HG02970 (cell line): ENCODE data around the gene FEN1.

Experiments
- ATAC-seq: cut with Tn5 transposase; IDR thresholded peaks from one replicate; pipeline ENCODE4 v1.9.1; 2021; ENCODE audit warnings: mild to moderate bottlenecking, moderate library complexity, moderate number of reproducible peaks; ENCODE audit not compliant: unreplicated experiment, low FRiP score

The FEN1 gene

DNA sequence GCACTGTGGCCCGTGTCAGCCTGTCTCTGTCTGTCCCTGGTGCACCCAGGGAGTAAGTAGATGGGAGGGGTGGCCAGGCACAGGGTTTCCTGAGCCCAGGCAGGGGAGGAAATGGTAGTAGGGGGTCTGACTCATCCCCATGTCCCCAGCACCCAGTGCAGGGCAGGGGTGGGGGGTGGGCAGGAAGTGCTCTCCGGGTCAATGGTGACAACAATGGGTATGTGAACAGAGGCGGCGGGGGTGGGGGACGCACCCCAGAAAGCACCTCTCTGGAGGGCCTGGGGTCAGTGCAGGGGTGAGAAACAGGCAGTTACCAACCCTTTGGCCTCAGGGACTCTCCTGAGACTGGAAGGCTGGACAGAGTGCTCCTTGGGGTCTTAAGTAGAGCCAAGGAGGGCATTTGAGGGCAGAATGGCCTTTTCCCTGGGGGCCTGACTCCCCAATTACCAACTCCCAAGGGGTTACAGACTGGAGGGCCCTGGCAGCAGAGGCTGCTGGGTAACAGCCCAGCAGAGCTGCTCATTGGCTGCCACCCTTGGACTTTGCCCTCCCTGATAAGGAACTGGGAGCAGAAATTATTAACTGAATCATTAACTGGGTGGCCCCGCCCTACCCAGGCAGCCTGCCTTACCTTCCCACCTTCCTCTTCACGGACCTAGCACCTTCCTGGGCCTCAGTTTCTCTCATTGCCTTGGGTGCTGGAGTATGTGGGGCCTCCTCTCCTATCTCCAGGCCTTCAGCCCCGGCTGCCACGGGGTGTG lies 36.1 kb upstream of the FEN1 start:
- no peak for ATAC-seq

DNA sequence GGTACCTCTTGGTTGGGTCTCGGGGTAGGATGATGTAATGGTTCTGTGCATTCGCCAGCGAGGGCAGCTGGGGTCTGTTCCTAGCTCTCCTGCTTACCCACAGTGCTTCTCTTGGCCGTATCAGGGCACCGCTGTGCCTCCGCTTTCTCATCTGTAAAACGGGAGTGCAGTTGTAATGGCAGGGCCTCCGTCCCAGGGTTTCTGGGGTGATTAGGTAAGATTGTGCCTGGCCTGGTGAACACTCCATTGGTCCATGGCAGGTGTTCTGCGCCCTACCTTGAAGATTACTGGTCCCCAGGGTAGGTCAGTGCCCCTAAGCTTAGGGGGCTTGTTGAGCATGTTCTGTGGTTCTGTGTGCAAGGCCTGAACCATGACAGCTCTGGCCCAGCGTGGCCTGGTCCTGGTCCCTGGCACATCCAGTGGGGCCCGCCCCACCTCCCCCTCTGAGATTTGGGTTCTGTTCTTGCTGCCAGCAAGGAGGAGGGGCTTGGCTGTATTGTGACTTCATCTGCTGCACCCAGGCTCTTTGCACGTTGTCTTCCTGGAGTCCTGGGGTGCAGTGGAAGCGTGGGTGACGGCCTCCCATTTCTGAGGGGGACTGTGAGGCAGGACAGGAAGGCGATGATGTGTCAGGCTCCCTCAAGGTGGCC lies 35.4 kb upstream of the FEN1 start:
- ATAC-seq: no peak

DNA sequence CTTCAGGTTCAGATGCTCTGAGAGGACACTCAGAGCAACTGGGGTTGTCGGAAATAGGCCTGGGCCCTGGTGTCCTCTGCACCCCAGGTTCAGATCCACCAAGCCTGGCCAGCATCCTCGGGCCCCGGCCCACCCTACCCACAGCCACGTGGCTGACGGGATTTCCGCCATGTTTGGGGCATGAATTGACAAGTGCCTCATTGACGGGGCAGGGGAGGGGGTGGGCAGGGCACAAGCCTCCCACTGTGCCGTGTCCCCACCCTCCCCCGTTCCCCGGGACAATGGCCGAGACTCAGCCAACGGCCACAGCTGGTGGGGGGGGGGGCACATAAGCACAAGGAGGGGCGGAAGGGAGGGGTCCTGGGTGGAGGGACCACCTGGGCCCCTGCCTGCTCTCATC lies 31.8 kb upstream of the FEN1 start:
- ATAC-seq: no peak

DNA sequence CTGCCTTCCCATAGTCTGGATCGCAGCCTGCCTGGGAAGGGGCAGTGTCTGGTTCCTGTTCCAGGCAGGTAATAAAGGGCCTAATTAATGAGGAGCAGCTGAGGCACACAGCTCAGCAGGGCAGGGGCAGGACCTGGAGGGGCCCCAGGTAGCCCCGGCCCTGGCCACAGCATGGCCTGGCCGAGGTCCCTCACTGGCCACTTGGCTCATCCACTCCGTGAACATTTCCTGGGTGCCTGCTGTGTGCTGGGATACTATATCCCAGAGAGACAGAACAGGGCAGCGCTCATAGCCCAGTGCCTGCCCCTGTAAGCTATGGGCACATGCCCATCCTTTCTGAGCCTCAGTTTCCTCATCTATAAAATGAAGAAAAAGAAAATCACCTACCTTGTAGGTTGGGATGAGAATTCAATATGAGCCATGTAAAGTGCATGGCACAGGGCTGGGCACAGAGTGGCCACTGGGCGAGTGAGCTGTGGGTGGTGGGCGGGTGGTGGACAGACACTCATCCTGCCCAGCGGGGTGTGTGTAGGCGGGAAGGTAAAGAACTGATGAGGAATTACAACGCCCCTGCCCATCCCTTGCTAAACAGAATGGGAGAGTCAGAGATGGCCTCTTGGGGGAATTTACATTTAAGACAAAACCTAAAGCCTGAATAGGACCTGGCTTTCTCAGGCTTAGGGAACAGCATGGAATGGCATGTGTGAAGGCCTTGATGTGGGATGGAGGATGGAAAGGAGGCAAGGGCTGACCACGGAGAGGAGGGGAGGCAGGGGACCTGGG lies 31.1 kb upstream of the FEN1 start:
- no peak for ATAC-seq

DNA sequence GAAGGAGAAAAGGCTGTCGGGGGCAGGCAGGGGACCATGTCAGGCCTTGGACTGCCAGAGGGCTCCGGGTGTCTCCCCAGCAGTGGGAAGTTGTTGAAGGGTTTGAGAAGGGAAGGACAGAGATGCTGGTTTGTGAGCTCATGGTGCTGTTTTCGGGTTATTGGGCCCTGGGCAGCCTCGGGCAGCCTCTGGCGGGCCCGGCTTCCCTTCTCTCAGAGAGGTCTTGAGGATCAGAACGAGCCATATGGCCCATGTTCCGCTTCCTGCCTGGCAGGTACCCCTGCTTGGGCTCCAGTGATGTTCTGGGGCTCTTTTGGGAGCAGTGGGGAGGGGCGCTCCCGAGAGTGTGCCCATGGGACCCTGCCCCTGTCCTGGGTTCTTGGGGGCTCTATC lies 30.5 kb upstream of the FEN1 start:
- no peak for ATAC-seq

DNA sequence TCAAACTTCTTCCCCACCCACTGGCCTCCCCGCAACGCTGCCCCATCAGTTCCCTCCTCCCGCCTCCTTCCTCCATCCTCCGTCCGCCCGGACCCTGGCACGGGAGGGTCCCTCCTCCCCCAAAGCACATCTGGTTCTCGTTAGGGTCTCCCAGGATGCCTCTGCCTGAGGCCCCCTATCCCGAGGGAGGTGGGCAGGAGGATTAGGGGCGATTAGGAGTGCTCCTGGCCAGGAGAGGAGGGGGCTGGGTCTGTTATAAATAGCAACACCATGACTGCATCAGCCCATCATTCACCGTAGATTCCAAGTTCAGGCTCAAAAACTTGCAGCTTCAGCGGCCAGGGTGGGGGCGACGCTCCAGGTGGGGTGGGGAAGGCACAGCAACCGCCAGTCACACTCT lies 29.9 kb upstream of the FEN1 start:
- ATAC-seq: no peak

DNA sequence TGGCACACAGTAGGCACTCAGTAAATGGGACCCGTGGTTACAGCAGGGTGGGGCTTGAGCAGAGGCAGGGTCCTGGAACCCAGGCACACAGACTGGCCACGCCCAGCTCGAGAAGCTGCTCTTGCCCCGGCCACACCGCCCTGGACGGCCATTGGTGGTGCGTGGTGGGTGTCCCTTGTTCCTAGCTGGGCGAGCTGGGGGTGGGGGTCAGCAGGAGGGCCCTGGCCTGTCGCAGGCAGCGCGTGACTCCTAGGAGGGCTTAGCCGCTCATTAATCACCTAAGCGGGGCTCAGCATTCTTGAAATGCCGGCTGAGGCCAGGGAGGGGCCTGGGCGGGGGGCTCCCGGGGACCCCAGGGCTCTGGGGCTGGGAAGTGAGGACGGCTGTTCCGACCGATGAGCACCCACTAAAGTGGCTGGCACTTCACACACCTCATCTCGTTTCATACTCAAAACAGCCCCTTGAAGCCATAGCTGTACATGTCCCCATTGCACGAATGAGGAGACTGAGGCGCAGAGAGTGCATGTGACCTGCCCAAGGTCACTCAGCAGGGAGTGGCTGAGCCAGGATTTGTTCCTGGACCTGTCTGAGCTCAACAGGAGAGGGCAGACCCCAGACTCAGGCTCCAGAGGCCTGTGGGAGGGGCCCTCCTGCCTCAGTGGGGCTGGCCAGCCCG lies 28.6 kb upstream of the FEN1 start:
- ATAC-seq: no peak

DNA sequence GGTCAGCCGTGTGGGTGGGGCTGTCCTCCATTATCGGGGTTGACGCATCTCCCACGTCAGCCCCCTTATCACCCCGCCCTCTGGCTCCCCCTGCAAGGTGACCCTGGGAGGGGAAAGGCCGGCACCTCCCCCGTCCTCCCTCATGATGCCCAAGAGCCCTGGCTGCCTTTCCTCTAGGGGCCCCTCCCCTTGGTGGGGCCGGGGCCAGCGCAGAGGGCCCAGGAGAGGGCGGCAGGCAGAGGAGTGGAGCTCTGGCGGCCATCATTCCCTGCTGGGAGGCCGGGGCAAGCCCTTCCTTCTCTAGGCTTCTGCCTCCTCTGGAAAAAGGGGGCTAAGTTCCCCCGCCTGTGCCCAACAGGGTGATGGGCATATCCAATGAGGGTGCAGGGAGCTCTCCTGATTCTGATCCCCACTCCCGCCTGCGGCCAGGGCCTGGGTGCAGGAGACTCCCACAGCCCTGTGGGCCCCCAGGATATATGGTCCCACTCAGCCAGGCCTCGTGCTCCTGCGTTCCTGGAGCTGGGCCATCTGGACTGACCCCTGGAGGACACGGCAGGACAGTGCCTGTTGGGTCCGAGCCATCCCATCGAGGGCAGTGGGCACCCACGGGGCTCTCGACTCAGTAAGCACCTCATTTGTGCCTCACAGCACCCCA lies 28.0 kb upstream of the FEN1 start:
- no peak for ATAC-seq

DNA sequence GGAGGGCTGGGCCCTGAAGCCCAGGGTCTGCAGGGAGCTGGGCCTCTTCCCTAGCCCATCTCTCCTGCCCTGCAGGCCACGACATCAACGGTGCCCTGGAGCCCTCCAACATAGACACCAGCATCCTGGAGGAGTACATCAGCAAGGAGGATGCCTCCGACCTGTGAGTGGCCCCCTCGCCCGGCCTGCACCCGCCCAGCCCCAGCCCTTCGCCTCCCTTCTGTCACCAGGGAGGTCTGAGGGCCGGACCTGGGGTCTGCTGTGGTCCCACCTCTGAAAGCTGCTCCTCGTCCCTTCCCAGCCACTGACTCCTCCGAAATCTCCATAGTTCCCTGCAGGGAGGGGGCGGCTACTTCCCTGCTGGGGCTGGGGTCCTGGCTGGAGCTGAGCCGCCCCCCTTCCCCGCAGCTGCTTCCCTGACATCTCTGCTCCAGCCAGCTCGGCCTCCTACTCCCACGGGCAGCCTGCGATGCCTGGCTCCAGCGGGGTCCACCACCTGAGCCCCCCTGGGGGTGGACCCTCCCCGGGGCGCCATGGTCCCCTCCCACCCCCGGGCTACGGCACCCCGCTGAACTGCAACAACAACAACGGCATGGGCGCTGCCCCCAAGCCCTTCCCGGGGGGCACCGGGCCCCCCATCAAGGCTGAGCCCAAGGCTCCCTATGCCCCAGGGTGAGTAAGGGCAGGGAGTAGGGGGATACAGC lies 27.0 kb upstream of the FEN1 start:
- no peak for ATAC-seq

DNA sequence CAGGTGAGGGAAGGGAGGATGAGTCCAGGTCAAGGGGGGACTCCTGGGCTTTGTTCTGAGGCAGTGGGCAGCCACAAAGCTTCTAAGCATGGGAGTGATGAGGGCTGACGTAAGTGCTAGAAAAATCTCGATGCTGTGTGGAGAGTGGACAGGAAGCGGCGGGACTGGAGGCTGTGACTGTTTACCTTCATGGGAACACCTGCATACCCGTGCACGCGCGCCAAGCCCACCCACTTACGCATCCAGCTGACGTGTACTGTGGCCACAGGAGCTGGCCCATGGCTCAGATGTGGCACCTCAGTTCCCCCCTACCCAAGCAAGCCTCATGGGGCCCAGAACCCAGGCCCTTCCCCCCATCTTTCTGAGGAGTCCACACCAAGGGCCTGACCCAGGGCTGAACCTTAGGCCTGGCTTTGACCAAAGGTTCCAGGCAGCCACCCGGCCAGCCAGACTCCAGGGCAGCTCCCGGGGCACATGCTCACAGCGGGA lies 26.3 kb upstream of the FEN1 start:
- ATAC-seq: no peak

DNA sequence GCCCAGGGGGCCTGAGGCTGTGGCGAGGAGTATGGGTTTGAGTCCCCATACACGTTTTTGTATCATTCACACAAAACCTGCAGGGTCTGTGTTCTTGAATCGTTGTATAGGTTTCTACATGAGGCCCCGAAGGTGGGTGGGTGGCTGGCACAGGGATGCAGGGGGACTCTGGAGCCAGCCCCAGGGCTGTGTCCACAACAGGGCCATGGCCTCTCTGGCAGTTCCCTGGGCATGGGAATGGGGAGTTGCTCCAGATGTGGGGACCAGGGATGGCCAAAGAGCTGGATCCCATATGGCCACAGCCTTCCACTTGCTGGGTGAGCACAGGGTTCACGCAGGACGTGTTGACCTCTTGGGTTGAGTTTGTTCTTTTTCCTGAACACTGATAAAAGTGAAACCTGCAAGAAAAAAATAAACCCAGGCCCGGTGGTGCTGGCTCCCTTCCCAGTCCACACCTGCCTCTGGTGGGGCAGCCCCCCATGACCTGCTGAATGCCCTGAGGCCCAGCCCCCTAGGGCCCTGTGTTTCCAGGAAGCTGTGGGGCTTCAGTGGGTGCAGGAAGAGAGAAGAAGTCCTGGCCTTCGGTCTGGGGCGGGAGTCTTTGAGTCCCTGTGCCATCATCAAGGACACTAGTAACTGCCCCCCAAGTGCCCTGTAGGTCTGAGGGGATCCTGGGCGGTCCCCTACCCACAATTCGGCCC lies 24.2 kb upstream of the FEN1 start:
- no peak for ATAC-seq

DNA sequence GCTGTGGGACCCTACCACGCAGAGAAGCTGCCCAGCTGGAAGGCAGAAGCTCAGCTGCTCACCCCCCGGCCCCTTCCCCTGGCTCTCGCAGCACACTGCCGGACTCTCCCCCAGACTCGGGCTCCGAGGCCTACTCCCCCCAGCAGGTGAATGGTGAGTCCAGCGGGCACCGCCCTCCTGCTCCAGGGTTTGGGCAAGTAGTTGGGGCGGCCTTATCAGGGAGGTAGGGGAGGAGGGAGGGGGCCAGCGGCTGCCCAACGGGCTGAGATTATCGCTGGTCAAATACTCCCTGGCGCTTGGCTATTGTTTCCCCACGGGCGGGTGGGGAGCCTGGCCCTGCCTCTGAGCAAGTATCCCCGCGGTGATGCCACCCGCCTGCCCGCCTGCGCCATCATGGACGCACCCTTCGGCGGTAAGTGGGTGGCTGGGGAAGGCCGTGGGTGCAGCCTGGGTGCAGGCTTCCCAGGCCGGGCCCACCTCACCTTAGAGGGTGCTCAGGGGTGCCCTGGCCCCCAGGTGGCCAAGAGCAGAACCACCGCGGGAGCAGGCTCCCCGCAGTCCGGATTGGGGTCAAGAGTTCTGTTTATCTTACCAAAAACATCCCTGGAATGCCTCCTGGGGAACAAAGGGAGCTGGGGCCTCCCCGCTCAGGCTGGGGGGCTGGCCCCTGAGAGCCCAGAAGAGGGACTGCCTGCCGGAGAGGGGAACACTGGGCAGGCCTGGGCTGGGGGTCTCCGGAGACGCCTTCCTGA lies 23.4 kb upstream of the FEN1 start:
- ATAC-seq: no peak

DNA sequence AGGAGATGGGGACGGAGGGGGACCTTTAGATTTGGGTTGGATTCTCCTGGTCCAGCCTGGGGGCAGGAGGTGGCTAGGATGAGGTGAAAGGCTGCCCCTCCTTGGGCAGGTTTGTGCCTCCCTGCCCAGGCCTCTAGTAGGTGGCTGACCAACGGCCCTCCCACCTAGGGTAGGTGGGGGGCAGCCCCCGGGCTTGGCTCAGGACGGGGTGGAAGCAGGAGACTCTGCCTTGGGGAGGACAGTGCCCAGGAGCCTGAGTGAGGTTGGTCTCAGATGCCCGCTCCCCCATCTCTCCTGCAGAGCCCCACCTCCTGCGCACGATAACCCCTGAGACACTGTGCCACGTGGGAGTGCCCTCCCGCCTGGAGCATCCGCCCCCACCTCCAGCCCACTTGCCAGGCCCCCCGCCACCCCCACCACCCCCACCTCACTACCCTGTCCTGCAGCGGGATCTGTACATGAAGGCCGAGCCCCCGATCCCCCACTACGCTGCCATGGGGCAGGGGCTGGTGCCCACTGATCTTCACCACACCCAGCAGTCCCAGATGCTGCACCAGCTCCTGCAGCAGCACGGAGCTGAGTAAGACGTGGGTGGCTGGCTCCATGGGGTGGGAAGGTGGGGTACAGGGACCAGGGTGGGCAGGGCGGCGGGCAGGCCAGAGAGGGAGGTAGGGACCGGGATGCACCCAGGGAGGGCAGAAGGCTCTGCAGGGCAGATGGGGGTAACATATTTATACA lies 22.6 kb upstream of the FEN1 start:
- no peak for ATAC-seq

DNA sequence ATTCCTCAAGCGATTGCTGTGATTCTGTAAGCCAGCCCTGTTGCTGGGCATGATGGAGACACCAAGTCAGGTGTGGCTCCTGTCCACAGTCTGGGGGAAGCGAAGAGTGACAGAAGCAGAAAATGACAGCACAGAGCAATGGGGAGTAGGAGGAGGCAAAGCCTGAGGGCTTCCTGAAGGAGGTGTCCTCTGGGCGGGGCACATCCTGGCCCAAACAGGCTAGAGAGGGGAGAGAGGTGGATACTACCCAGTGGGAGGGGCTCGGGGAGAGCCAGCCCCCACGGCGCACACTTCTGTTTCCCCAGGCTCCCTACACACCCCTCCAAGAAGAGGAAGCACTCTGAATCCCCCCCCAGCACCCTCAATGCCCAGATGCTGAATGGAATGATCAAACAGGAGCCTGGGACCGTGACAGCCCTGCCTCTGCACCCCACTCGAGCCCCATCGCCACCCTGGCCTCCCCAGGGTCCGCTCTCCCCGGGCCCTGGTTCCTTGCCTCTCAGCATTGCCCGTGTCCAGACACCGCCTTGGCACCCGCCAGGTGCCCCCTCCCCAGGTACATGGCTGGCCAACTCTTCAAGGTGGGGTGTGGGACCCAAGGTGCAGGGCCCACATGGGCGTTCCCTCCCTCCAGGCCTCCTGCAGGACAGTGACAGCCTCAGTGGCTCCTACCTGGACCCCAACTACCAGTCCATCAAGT lies 21.4 kb upstream of the FEN1 start:
- no peak for ATAC-seq

DNA sequence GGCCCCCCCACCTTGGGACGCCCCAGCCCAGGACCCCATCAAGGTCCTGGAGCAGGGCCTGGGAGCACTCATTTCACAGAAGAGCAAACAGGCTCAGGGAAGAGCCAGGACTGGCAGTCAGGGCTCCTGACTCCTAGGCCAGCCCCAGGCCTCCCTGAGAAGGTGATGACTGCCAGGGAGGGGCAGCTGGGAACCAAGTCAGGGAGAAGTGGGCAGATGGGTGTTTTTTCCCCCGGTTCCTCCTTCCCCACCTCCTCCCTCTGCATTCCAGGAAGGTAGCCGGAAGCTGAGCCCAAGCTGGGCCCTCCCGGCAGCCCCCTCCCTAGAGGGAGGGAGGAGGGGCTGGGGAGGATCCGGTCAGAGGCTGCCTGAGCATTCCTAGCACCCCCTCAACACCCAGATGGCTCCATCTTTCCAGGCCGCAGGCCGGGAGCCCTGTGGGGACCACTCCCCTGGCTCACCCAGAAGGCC lies 20.7 kb upstream of the FEN1 start:
- no peak for ATAC-seq

DNA sequence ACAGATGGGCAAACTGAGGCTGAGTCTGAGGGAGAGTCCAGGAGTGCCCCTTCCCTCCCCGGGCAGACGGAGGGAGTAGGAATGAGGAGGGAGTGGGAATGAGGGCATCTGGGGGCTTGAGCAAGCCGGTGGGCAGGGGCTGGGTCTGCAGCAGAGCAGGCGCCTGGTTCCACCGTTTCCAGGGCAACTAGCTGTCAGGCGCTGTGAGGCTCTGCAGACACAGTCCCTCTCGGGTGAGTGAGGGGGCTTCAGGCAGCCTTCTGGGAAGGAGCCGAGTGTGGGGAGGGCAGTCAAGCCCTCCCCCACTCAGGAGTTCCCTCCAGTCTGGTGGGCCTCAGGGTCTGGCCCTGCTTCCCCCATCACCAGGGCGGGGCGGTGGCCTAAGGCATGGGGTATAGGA lies 19.4 kb upstream of the FEN1 start:
- ATAC-seq: no peak

DNA sequence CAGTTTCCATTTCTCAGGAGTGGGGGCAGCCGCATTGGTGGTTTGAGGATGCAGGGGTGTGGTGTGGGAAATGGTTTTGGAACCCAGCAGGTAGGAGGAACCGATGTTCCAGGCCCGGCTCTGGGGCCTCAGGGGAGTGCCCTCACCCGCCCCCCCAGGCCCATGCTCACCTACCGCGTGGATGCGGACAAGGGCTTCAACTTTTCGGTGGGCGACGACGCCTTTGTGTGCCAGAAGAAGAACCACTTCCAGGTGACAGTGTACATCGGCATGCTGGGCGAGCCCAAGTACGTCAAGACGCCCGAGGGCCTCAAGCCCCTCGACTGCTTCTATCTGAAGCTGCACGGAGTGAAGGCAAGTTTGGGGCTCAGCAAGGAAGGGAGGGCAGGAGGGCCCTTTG lies 18.9 kb upstream of the FEN1 start:
- no peak for ATAC-seq
